ENCODE measurements around the gene PANK2. TPM values are rescaled to one million over a fixed set of nuclear protein-coding genes. Genes with fewer than 3 reads are reported as not detected.

The PANK2 gene
- total RNA-seq, 1 donor from 2014 or later: 39.7 TPM

- Mint-ChIP-seq H3K36me3 (ENCODE audit: low read depth) (peaks cover 34% of the 10 kb centered on the region), H3K9me3 (ENCODE audit: low read depth) (no peaks in the 10 kb centered on the region), H3K4me3 (ENCODE audit: unreplicated experiment) (no peak overlapping the region), H3K27ac (ENCODE audit: unreplicated experiment) (peak overlapping the region; percentile 76), H3K4me1 (ENCODE audit: low read depth) (peaks cover 48% of the 10 kb centered on the region), H3K27me3 (ENCODE audit: low read depth) (no peaks in the 10 kb centered on the region)
- no peak for DNase-seq (ENCODE audit: low spot score)
- TF ChIP-seq CTCF (IDR thresholded peaks at IDR 0.05): no peak
These were observed 34.6 kb downstream of the PANK2 start for GRCh38 chr20:3923818-3924217.

- Mint-ChIP-seq H3K27me3 (ENCODE audit: low read depth) (no peaks in the 10 kb centered on the region), H3K4me3 (ENCODE audit: unreplicated experiment) (no peak overlapping the region), H3K4me1 (ENCODE audit: low read depth) (peaks cover 43% of the 10 kb centered on the region), H3K9me3 (ENCODE audit: low read depth) (no peaks in the 10 kb centered on the region), H3K27ac (ENCODE audit: unreplicated experiment) (peak overlapping the region; percentile 45), H3K36me3 (ENCODE audit: low read depth) (peaks cover 30% of the 10 kb centered on the region)
- DNase-seq (ENCODE audit: low spot score): no peak
- TF ChIP-seq CTCF (IDR thresholded peaks at IDR 0.05): no peak
These were observed 35.3 kb downstream of the PANK2 start for GRCh38 chr20:3924304-3925112.

- DNase-seq (ENCODE audit: low spot score): no peak
- peak overlapping the region; percentile 45 for H3K27ac Mint-ChIP-seq (ENCODE audit: unreplicated experiment)
- H3K9me3 Mint-ChIP-seq (ENCODE audit: low read depth): no peaks in the 10 kb centered on the region
- H3K4me3 Mint-ChIP-seq (ENCODE audit: unreplicated experiment): no peak overlapping the region
- peaks cover 41% of the 10 kb centered on the region for H3K4me1 Mint-ChIP-seq (ENCODE audit: low read depth)
- peaks cover 30% of the 10 kb centered on the region for H3K36me3 Mint-ChIP-seq (ENCODE audit: low read depth)
- TF ChIP-seq CTCF (IDR thresholded peaks at IDR 0.05): no peak
- H3K27me3 Mint-ChIP-seq (ENCODE audit: low read depth): no peaks in the 10 kb centered on the region
These were observed 36.0 kb downstream of the PANK2 start for GRCh38 chr20:3925113-3925695.

- peaks cover 44% of the 10 kb centered on the region for H3K4me1 Mint-ChIP-seq (ENCODE audit: low read depth)
- H3K9me3 Mint-ChIP-seq (ENCODE audit: low read depth): no peaks in the 10 kb centered on the region
- H3K27me3 Mint-ChIP-seq (ENCODE audit: low read depth): no peaks in the 10 kb centered on the region
- H3K27ac Mint-ChIP-seq (ENCODE audit: unreplicated experiment): peak overlapping the region; percentile 57
- TF ChIP-seq CTCF (IDR thresholded peaks at IDR 0.05): no peak
- DNase-seq (ENCODE audit: low spot score): no peak
- H3K36me3 Mint-ChIP-seq (ENCODE audit: low read depth): peaks cover 30% of the 10 kb centered on the region
- no peak overlapping the region for H3K4me3 Mint-ChIP-seq (ENCODE audit: unreplicated experiment)
These were observed 36.9 kb downstream of the PANK2 start for GRCh38 chr20:3925899-3926638.
